ENCODE measurements around the gene PAH. TPM values are rescaled to one million over a fixed set of nuclear protein-coding genes. Genes with fewer than 3 reads are reported as not detected.
A peak's percentile ranks its signal among the peaks of the same experiment; 100 is the strongest.

PAH gene
- total and polyA plus RNA-seq, 2 experiments from 2014 or later, result not detected

GRCh38 chr12:102891756-102892155, 25.3 kb downstream of the PAH start:
- no peaks in the 10 kb centered on the region for H3K36me3 ChIP-seq (ENCODE audit: low read depth)
- H3K9me2 ChIP-seq (ENCODE audit: insufficient read depth), result no peaks in the 10 kb centered on the region
- no peaks in the 10 kb centered on the region for H3K9me3 ChIP-seq (ENCODE audit: low read depth)
- no peak for TF ChIP-seq EZH2 (IDR thresholded peaks at IDR 0.05; ENCODE audit: insufficient read depth, poor library complexity, severe bottlenecking)
- TF ChIP-seq EZH2phosphoT487 (IDR thresholded peaks at IDR 0.05; ENCODE audit: insufficient read depth, low read depth), result no peak
- no peaks in the 10 kb centered on the region for H3K79me2 ChIP-seq (ENCODE audit: insufficient read depth)
- no peak overlapping the region for H2AFZ ChIP-seq
- no peaks in the 10 kb centered on the region for H3F3A ChIP-seq (ENCODE audit: insufficient read depth)
- no peak overlapping the region for H3K27ac ChIP-seq
- in situ Hi-C loops (cut with MboI), result no loop called here
- H4K20me1 ChIP-seq (ENCODE audit: insufficient read depth), result no peaks in the 10 kb centered on the region
- 7 to 11% methylated on average over 2 of the region's 2 CpGs for WGBS, 2 experiments (ENCODE audit: low coverage in 1 of 2, low lambda C conversion rate in 2 of 2, missing lambda C conversion rate in 2 of 2)
- no peak overlapping the region for H3K4me3 ChIP-seq
- H3K4me1 ChIP-seq (ENCODE audit: insufficient read depth), result no peaks in the 10 kb centered on the region
- no peaks in the 10 kb centered on the region for H3K27me3 ChIP-seq (replicated peaks; ENCODE audit: insufficient read depth)
- no peak for DNase-seq
- H3K9ac ChIP-seq, result no peak overlapping the region
- H3K4me2 ChIP-seq (ENCODE audit: unreplicated experiment), result no peak overlapping the region

- Histone ChIP-seq H3F3A (ENCODE audit: insufficient read depth) (no peaks in the 10 kb centered on the region), H3K9ac (no peak overlapping the region), H3K36me3 (ENCODE audit: low read depth) (no peaks in the 10 kb centered on the region), H3K9me2 (ENCODE audit: insufficient read depth) (no peaks in the 10 kb centered on the region), H3K27me3 (replicated peaks; ENCODE audit: insufficient read depth) (no peaks in the 10 kb centered on the region), H3K79me2 (ENCODE audit: insufficient read depth) (no peaks in the 10 kb centered on the region), H3K4me2 (ENCODE audit: unreplicated experiment) (no peak overlapping the region), H2AFZ (no peak overlapping the region), H4K20me1 (ENCODE audit: insufficient read depth) (no peaks in the 10 kb centered on the region), H3K9me3 (ENCODE audit: low read depth) (no peaks in the 10 kb centered on the region), H3K4me1 (ENCODE audit: insufficient read depth) (no peaks in the 10 kb centered on the region), H3K4me3 (no peak overlapping the region), H3K27ac (no peak overlapping the region)
- WGBS, 2 experiments (ENCODE audit: low coverage in 1 of 2, low lambda C conversion rate in 2 of 2, missing lambda C conversion rate in 2 of 2), result 0% methylated on average over 1 of the region's 1 CpG; no CpG with 5 or more reads in 1 of the 2 experiments
- in situ Hi-C loops (cut with MboI), result loop anchor here (10.0 kb wide), 1 partner anchor 656 kb away; no protein-coding TSS in a partner anchor
- DNase-seq, result no peak
- no peak for TF ChIP-seq EZH2 (IDR thresholded peaks at IDR 0.05; ENCODE audit: insufficient read depth, poor library complexity, severe bottlenecking)
- TF ChIP-seq EZH2phosphoT487 (IDR thresholded peaks at IDR 0.05; ENCODE audit: insufficient read depth, low read depth), result no peak
Measured at GRCh38 chr12:102888511-102888910, 28.5 kb downstream of the PAH start.

- no peak for TF ChIP-seq EZH2 (IDR thresholded peaks at IDR 0.05; ENCODE audit: insufficient read depth, poor library complexity, severe bottlenecking)
- no peak for TF ChIP-seq EZH2phosphoT487 (IDR thresholded peaks at IDR 0.05; ENCODE audit: insufficient read depth, low read depth)
- Histone ChIP-seq H4K20me1 (ENCODE audit: insufficient read depth) (no peaks in the 10 kb centered on the region), H3K27ac (no peak overlapping the region), H3K4me3 (no peak overlapping the region), H2AFZ (no peak overlapping the region), H3K27me3 (replicated peaks; ENCODE audit: insufficient read depth) (no peaks in the 10 kb centered on the region), H3K4me1 (ENCODE audit: insufficient read depth) (no peaks in the 10 kb centered on the region), H3K9me2 (ENCODE audit: insufficient read depth) (no peaks in the 10 kb centered on the region), H3F3A (ENCODE audit: insufficient read depth) (no peaks in the 10 kb centered on the region), H3K4me2 (ENCODE audit: unreplicated experiment) (no peak overlapping the region), H3K9me3 (ENCODE audit: low read depth) (no peaks in the 10 kb centered on the region), H3K36me3 (ENCODE audit: low read depth) (no peaks in the 10 kb centered on the region), H3K9ac (no peak overlapping the region), H3K79me2 (ENCODE audit: insufficient read depth) (no peaks in the 10 kb centered on the region)
- 34 to 40% methylated on average over 20 of the region's 20 CpGs for WGBS, 2 experiments (ENCODE audit: low coverage in 1 of 2, low lambda C conversion rate in 2 of 2, missing lambda C conversion rate in 2 of 2)
- DNase-seq, result no peak
- in situ Hi-C loops (cut with MboI), result loop anchor here (10.0 kb wide), 1 partner anchor 660 kb away; no protein-coding TSS in a partner anchor
Measured at GRCh38 chr12:102885043-102885932, 31.8 kb downstream of the PAH start.

GRCh38 chr12:102883204-102883799, 33.7 kb downstream of the PAH start:
- TF ChIP-seq EZH2 (IDR thresholded peaks at IDR 0.05; ENCODE audit: insufficient read depth, poor library complexity, severe bottlenecking) (no peak), EZH2phosphoT487 (IDR thresholded peaks at IDR 0.05; ENCODE audit: insufficient read depth, low read depth) (no peak)
- Histone ChIP-seq H3K9me2 (ENCODE audit: insufficient read depth) (no peaks in the 10 kb centered on the region), H3K27me3 (replicated peaks; ENCODE audit: insufficient read depth) (no peaks in the 10 kb centered on the region), H3K9ac (no peak overlapping the region), H3K79me2 (ENCODE audit: insufficient read depth) (no peaks in the 10 kb centered on the region), H3K4me3 (no peak overlapping the region), H4K20me1 (ENCODE audit: insufficient read depth) (no peaks in the 10 kb centered on the region), H3K4me1 (ENCODE audit: insufficient read depth) (no peaks in the 10 kb centered on the region), H3K27ac (no peak overlapping the region), H2AFZ (no peak overlapping the region), H3F3A (ENCODE audit: insufficient read depth) (no peaks in the 10 kb centered on the region), H3K36me3 (ENCODE audit: low read depth) (no peaks in the 10 kb centered on the region), H3K4me2 (ENCODE audit: unreplicated experiment) (no peak overlapping the region), H3K9me3 (ENCODE audit: low read depth) (no peaks in the 10 kb centered on the region)
- peak; percentile 72 for DNase-seq
- in situ Hi-C loops (cut with MboI), result loop anchor here (10.0 kb wide), 1 partner anchor 661 kb away; no protein-coding TSS in a partner anchor
- WGBS, 2 experiments (ENCODE audit: low coverage in 1 of 2, low lambda C conversion rate in 2 of 2, missing lambda C conversion rate in 2 of 2), result 25 to 28% methylated on average over 8 of the region's 8 CpGs

All from GM23248 (cell line).